ENCODE measurements around the gene RELA.

Gene RELA

GRCh38 chr11:65711785-65712632 lies 49.3 kb upstream of the RELA start, which contains the start of gene KAT5 (continued):
- TF ChIP-seq SP3 (tag by site-specific recombination; IDR thresholded peaks at IDR 0.05) (peak; percentile 95), ZNF473 (tag by site-specific recombination; IDR thresholded peaks at IDR 0.05) (no peak), AEBP2 (tag by site-specific recombination; IDR thresholded peaks at IDR 0.05; ENCODE audit: borderline replicate concordance) (no peak), ZNF18 (tag by site-specific recombination; IDR thresholded peaks at IDR 0.05) (no peak), BCL11A (tag by site-specific recombination; IDR thresholded peaks at IDR 0.05; ENCODE audit: low read depth) (no peak), ZNF600 (tag by site-specific recombination; IDR thresholded peaks at IDR 0.05) (no peak), ZBTB49 (tag by site-specific recombination; IDR thresholded peaks at IDR 0.05; ENCODE audit: low read depth) (no peak), OVOL3 (tag by site-specific recombination; IDR thresholded peaks at IDR 0.05) (peak; percentile 92), PATZ1 (tag by site-specific recombination; IDR thresholded peaks at IDR 0.05) (peak; percentile 99), ZNF488 (tag by site-specific recombination; IDR thresholded peaks at IDR 0.05) (no peak), GLIS1 (tag by site-specific recombination; IDR thresholded peaks at IDR 0.05) (peak; percentile 86), ZNF747 (tag by site-specific recombination; IDR thresholded peaks at IDR 0.05) (no peak), YY1 (tag by site-specific recombination; IDR thresholded peaks at IDR 0.05) (peak; percentile 90), ZNF555 (tag by site-specific recombination; conservative IDR thresholded peaks at IDR 0.05) (no peak), ZNF362 (tag by site-specific recombination; IDR thresholded peaks at IDR 0.05) (no peak), ZNF654 (tag by site-specific recombination; IDR thresholded peaks at IDR 0.05; ENCODE audit: low read depth) (peak; percentile 81), ZNF394 (tag by site-specific recombination; IDR thresholded peaks at IDR 0.05; ENCODE audit: borderline replicate concordance) (peak; percentile 54; the same call in 1 of the 2 replicates), ZFP37 (tag by site-specific recombination; IDR thresholded peaks at IDR 0.05) (no peak; the same call in 1 of the 2 replicates), RBAK (tag by site-specific recombination; IDR thresholded peaks at IDR 0.05) (no peak), ZNF24 (tag by site-specific recombination; IDR thresholded peaks at IDR 0.05) (peak; percentile 99), ZNF514 (tag by site-specific recombination; IDR thresholded peaks at IDR 0.05) (no peak), ZSCAN4 (tag by site-specific recombination; IDR thresholded peaks at IDR 0.05) (no peak), ZNF133 (tag by site-specific recombination; IDR thresholded peaks at IDR 0.05) (no peak), YY2 (tag by site-specific recombination; IDR thresholded peaks at IDR 0.05) (peak; percentile 94), ZNF350 (tag by site-specific recombination; IDR thresholded peaks at IDR 0.05) (no peak), ZNF76 (tag by site-specific recombination; IDR thresholded peaks at IDR 0.05; ENCODE audit: borderline replicate concordance, low read depth) (peak; percentile 80), ZNF16 (tag by site-specific recombination; IDR thresholded peaks at IDR 0.05; ENCODE audit: low read depth) (no peak), ZNF2 (tag by site-specific recombination; IDR thresholded peaks at IDR 0.05) (peak; percentile 84)
- TF ChIP-seq, protein P1, sequence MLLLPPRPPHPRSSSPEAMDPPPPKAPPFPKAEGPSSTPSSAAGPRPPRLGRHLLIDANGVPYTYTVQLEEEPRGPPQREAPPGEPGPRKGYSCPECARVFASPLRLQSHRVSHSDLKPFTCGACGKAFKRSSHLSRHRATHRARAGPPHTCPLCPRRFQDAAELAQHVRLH (tag by site-specific recombination; IDR thresholded peaks at IDR 0.05): peak; percentile 98

Measured in HEK293 (cell line).